DOHH2 (cell line): ENCODE data around the gene PQBP1.
"Not testable (repeated sequence)": the region's sequence is repeated elsewhere in the genome, so short reads cannot be mapped to it uniquely, and the experiment has no call there.

Source experiments
- H3F3A ChIP-seq: fragments of 200-600 bp; sonication (generic), shearing (Covaris generic); 2 replicates; pipeline ENCODE4 v1.6.0; 2016; ENCODE audit warnings: antibody characterized with exemption, mild to moderate bottlenecking; ENCODE audit not compliant: control insufficient read depth, insufficient read depth
- H3K27ac ChIP-seq: fragments of 200-600 bp; sonication (generic); 2 replicates; pipeline ENCODE4 v1.5.1; 2014; ENCODE audit warnings: low read depth, mild to moderate bottlenecking, low read length, moderate library complexity
- H3K27me3 ChIP-seq: fragments of 200-600 bp; sonication (generic); 2 replicates; pipeline ENCODE4 v1.6.1; 2014; ENCODE audit warnings: mild to moderate bottlenecking, low read length, mixed read lengths; ENCODE audit not compliant: control insufficient read depth
- H3K36me3 ChIP-seq: fragments of 200-600 bp; sonication (generic); 2 replicates; pipeline ENCODE4 v1.6.1; 2014; ENCODE audit warnings: mild to moderate bottlenecking, low read length, moderate library complexity, mixed read lengths; ENCODE audit not compliant: control insufficient read depth
- H3K4me1 ChIP-seq: fragments of 200-600 bp; sonication (generic); 2 replicates; pipeline ENCODE4 v1.6.1; 2014; ENCODE audit warnings: mild to moderate bottlenecking, low read length, mixed read lengths; ENCODE audit not compliant: control insufficient read depth
- H3K4me2 ChIP-seq: fragments of 200-600 bp; sonication (generic); 2 replicates; pipeline ENCODE4 v1.6.0; 2014; ENCODE audit warnings: mild to moderate bottlenecking, low read length, moderate library complexity
- H3K4me3 ChIP-seq: fragments of 200-600 bp; sonication (generic); 2 replicates; pipeline ENCODE4 v1.5.1; 2014; ENCODE audit warnings: mild to moderate bottlenecking, low read length, mixed read lengths
- H3K79me2 ChIP-seq: fragments of 200-600 bp; sonication (generic); 2 replicates; pipeline ENCODE4 v1.6.1; 2014; ENCODE audit warnings: mild to moderate bottlenecking, low read length, mixed read lengths; ENCODE audit not compliant: control insufficient read depth
- H3K9me2 ChIP-seq: fragments of 200-600 bp; sonication (generic); replicated peaks from 2 replicates; pipeline ENCODE4 v1.6.1; 2014; ENCODE audit warnings: mild to moderate bottlenecking, low read length, mixed read lengths; ENCODE audit not compliant: control insufficient read depth
- H3K9me3 ChIP-seq: fragments of 200-600 bp; sonication (generic); 2 replicates; pipeline ENCODE4 v1.6.1; 2014; ENCODE audit warnings: antibody characterized with exemption, low read length, mixed read lengths; ENCODE audit not compliant: control insufficient read depth, insufficient read depth
- H4K20me1 ChIP-seq: fragments of 200-600 bp; sonication (generic); 2 replicates; pipeline ENCODE4 v1.6.0; 2014; ENCODE audit warnings: low read depth, mild to moderate bottlenecking, antibody characterized with exemption, low read length, moderate library complexity; ENCODE audit not compliant: control insufficient read depth, insufficient read depth
- EZH2phosphoT487 ChIP-seq: fragments of 200-600 bp; sonication (generic); IDR thresholded peaks from 2 replicates; pipeline ENCODE4 v1.6.1; 2017; ENCODE audit warnings: borderline replicate concordance, mild to moderate bottlenecking, antibody characterized with exemption, low read length, moderate library complexity, mixed read lengths
- TF ChIP-seq, protein P1 (sequence below): fragments of 200-600 bp; sonication (generic); IDR thresholded peaks from one replicate; pipeline ENCODE4 v1.5.1; 2014; ENCODE audit warnings: antibody characterized with exemption, mild to moderate bottlenecking, low read depth, low read length; ENCODE audit not compliant: poor library complexity, severe bottlenecking

Gene PQBP1, protein sequence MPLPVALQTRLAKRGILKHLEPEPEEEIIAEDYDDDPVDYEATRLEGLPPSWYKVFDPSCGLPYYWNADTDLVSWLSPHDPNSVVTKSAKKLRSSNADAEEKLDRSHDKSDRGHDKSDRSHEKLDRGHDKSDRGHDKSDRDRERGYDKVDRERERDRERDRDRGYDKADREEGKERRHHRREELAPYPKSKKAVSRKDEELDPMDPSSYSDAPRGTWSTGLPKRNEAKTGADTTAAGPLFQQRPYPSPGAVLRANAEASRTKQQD

DNA sequence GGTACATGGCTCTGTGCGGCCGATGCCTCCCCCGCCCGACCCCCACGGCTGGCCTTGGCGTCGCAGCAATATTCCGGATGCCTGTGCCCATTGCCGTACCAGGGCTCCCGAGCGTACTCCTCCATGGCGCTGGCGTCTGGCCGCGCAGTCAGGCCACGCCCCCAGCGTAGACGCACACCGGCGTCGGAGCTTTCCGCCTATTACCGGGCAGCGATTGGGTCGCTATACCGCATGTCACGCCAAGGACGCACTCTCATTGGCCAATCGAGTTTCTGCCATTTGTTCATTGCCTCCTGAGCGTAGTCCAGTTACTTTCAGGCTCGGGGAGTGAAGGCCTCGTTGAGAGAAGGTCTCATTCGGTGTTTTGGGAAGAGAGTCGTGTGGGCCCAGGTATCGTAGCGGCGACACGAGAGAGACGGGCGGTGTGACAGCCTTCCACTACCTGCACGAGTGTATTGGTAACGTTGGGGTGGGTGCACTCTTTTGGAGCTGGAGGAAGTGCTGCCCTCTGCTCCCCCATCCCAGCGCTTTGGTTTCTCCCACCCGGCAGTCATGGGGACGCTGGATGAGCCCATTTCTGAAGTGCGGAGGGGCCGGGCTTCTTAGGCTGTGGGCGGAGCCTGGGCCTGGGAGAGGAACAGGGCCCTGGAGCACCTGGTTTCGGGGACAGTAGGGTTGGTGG is at the start of gene PQBP1, which contains the start of gene TIMM17B:
Gene PQBP1, plus strand, starts transcription at position 306 of the 682 bp plus-strand sequence. CDS start 580 bp downstream, outside the sequence.
Gene TIMM17B, minus strand, starts transcription at position 144 of the 682 bp plus-strand sequence. Its CDS starts 19 bp downstream, at position 125.
- Histone ChIP-seq H3K4me2 (peak within 1 kb of the TSS; percentile 68), H3K4me1 (peaks cover 13% of the 10 kb centered on the region), H3K27ac (peak within 1 kb of the TSS; percentile 81), H3K4me3 (peak within 1 kb of the TSS; percentile 88), H3K9me2 (no peaks in the 10 kb centered on the region), H4K20me1 (0 out of 2 replicates have a peak, but pooled peaks cover 3% of the 10 kb centered on the region), H3K27me3 (no peaks in the 10 kb centered on the region), H3K79me2 (peaks cover 48% of the 10 kb centered on the region), H3F3A (no peaks in the 10 kb centered on the region), H3K9me3 (no peaks in the 10 kb centered on the region), H3K36me3 (peaks cover 20% of the 10 kb centered on the region)
- TF ChIP-seq EZH2phosphoT487 = no peak
- TF ChIP-seq, protein P1, sequence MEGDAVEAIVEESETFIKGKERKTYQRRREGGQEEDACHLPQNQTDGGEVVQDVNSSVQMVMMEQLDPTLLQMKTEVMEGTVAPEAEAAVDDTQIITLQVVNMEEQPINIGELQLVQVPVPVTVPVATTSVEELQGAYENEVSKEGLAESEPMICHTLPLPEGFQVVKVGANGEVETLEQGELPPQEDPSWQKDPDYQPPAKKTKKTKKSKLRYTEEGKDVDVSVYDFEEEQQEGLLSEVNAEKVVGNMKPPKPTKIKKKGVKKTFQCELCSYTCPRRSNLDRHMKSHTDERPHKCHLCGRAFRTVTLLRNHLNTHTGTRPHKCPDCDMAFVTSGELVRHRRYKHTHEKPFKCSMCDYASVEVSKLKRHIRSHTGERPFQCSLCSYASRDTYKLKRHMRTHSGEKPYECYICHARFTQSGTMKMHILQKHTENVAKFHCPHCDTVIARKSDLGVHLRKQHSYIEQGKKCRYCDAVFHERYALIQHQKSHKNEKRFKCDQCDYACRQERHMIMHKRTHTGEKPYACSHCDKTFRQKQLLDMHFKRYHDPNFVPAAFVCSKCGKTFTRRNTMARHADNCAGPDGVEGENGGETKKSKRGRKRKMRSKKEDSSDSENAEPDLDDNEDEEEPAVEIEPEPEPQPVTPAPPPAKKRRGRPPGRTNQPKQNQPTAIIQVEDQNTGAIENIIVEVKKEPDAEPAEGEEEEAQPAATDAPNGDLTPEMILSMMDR = no peak

DNA sequence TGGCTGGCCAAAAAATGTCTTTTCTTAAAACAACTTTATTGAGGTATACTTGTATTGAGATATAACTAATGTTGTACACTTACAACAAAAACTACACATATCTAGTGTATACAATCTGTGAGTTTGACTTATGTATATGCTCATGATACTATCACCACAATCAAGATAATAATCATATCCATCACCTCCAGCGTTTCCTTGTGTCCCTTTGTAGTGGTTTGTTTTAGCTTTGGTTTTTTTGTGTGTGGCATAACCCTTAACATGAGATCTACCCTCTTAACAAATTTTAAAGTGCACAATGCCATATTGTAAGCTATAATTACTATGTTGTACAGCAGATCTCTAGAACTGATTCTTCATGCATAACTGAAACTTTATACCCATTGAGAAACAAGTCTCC is 48.9 kb upstream of the PQBP1 start:
- H3F3A ChIP-seq = no peaks in the 10 kb centered on the region
- no peaks in the 10 kb centered on the region for H3K4me1 ChIP-seq
- TF ChIP-seq, protein P1 = no peak
- no peak for TF ChIP-seq EZH2phosphoT487
- no peaks in the 10 kb centered on the region for H3K27me3 ChIP-seq
- no peaks in the 10 kb centered on the region for H3K36me3 ChIP-seq
- H3K4me2 ChIP-seq = no peak overlapping the region
- H3K4me3 ChIP-seq = no peak overlapping the region
- no peaks in the 10 kb centered on the region for H3K9me2 ChIP-seq
- no peak overlapping the region for H3K27ac ChIP-seq
- H4K20me1 ChIP-seq = no peaks in the 10 kb centered on the region
- no peaks in the 10 kb centered on the region for H3K79me2 ChIP-seq
- no peaks in the 10 kb centered on the region for H3K9me3 ChIP-seq

DNA sequence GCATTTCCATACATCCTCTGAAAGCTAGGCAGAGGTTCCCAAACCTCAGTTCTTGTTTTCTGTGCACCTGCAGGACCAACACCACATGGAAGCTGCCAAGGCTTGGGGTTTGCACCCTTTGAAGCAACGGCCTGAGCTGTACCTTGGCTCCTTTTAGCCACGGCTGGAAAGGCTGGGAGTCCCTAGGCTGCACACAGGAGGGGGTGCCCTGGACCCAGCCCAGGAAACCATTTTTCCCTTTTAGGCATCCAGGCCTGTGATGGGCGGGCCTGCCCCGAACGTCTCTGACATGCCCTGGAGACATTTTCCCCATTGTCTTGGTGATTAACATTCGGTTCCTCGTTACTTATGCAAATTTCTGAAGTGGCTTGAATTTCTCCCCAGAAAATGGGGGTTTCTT is 44.9 kb upstream of the PQBP1 start:
- H4K20me1 ChIP-seq = no peaks in the 10 kb centered on the region
- H3K79me2 ChIP-seq = no peaks in the 10 kb centered on the region
- no peaks in the 10 kb centered on the region for H3K9me2 ChIP-seq
- no peaks in the 10 kb centered on the region for H3K4me1 ChIP-seq
- no peak overlapping the region for H3K4me2 ChIP-seq
- H3K4me3 ChIP-seq = no peak overlapping the region
- no peaks in the 10 kb centered on the region for H3F3A ChIP-seq
- no peaks in the 10 kb centered on the region for H3K36me3 ChIP-seq
- H3K9me3 ChIP-seq = no peaks in the 10 kb centered on the region
- H3K27ac ChIP-seq = no peak overlapping the region
- TF ChIP-seq, protein P1 = no peak
- no peak for TF ChIP-seq EZH2phosphoT487
- H3K27me3 ChIP-seq = no peaks in the 10 kb centered on the region

DNA sequence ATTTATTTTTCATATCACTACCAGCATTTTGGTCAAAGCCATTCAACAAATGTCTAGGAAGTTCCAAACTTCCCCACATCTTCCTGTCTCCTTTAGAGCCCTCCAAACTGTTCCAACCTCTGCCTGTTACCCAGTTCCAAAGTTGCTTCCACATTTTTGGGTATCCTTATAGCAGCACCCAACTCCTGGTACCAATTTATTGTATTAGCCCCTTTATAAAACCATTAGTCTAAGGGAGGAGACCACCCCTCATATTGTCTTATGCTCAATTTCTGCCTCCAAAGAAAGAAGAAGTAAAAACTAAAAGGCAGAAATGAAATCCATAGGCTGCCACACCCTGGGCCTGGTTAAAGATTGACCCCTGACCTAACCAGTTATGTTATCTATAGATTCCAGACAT is 44.2 kb upstream of the PQBP1 start:
- not testable (repeated sequence) for H3K9me2 ChIP-seq, H4K20me1 ChIP-seq, H3F3A ChIP-seq, H3K36me3 ChIP-seq, H3K4me2 ChIP-seq, H3K4me3 ChIP-seq, H3K27me3 ChIP-seq, H3K27ac ChIP-seq, H3K4me1 ChIP-seq, H3K79me2 ChIP-seq, H3K9me3 ChIP-seq

DNA sequence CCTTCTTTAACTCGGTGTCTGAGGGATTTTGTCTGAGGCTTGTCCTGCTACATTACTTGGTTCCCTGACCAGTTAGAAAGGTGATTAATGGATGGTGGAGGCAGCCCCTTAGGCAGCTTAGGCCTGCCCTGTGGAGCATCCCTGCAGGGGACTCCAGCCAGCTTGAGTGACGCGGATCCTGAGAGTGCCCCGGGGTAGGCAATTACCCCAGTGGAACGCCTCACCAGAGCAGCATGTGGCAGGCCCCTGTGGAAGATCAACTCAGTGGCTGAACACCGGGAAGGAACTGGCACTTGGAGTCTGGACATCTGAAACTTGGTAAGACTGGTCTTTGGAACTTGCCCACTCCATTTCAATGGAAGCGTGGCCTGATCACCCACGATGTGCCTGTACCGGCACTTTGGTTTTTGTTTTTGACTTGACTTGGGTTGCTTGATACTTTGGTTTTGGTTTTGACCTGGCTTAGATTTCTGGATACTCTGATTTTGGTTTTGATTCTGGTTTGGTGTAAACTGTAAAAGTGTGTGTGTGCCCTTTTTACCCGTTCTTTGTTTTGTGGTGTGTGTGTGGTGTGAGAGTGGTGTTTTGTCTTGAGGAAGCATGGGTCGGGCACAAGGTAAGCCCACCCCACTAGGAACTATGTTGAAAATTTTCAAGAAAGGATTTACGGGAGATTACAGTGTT is 43.5 kb upstream of the PQBP1 start:
- not testable (repeated sequence) for H3K9me2 ChIP-seq, H3K4me1 ChIP-seq, H3K27me3 ChIP-seq, H3K9me3 ChIP-seq, H3K4me2 ChIP-seq, H3K36me3 ChIP-seq, H3K79me2 ChIP-seq, H4K20me1 ChIP-seq, H3K4me3 ChIP-seq, H3K27ac ChIP-seq, H3F3A ChIP-seq
